ENCODE results near the gene CCDC183. TPM values are rescaled to one million over a fixed set of nuclear protein-coding genes. Genes with fewer than 3 reads are reported as not detected.

Gene CCDC183
- total and polyA plus RNA-seq, 10 of the 15 experiments (the other 5 are each of a cell fraction or from before 2014, with no cell fraction given), result 0.04 to 1.2 (median 0.55) TPM; not detected in 5

- RAD21 ChIA-PET (ENCODE audit: unreplicated experiment), result interaction anchor here (1.0 to 1.5 kb wide), 3 partner anchors 10 to 236 kb away, joined by 3 to 6 read pairs (median 4); no protein-coding TSS in a partner anchor
- Histone ChIP-seq H3K79me2 (ENCODE audit: control insufficient read depth, insufficient read depth, low read length) (no peaks in the 10 kb centered on the region), H3K4me1 (ENCODE audit: control insufficient read depth, insufficient read depth, low read length) (peaks cover 12% of the 10 kb centered on the region; the same call in 1 of the 2 replicates), H3K36me3 (ENCODE audit: control insufficient read depth in 2 of 2, insufficient read depth in 2 of 2, low read length in 1 of 2) (no peaks in the 10 kb centered on the region), H3K9ac (ENCODE audit: control insufficient read depth, insufficient read depth, low read length) (peak overlapping the region; percentile 27; the same call in 1 of the 2 replicates), H4K20me1 (ENCODE audit: control insufficient read depth, insufficient read depth) (no peaks in the 10 kb centered on the region), H3K4me3 (peak overlapping the region; percentile 67; the same call in 1 of the 2 replicates), H3K9me3 (replicated peaks; ENCODE audit: control insufficient read depth, insufficient read depth, low read length) (no peaks in the 10 kb centered on the region), H3K4me2 (ENCODE audit: control insufficient read depth, insufficient read depth) (peak overlapping the region; percentile 91), H2AFZ (ENCODE audit: control insufficient read depth, low read depth, low read length) (peak overlapping the region; percentile 83), H3K27ac (ENCODE audit: control insufficient read depth, insufficient read depth) (no peak overlapping the region), H3K27me3 (replicated peaks in 1 of 2; ENCODE audit: control insufficient read depth in 2 of 2, insufficient read depth in 2 of 2, low read length in 1 of 2) (no peaks in the 10 kb centered on the region)
- intact Hi-C loops (cut with micrococcal nuclease; ENCODE audit: unreplicated experiment) (loop anchor here (10.0 kb wide), 2 partner anchors 85 to 145 kb away; partner anchors contain the start of genes C8G, FBXW5 and TRAF2), in situ Hi-C loops (cut with MboI) (loop anchor here (5.0 kb wide), 1 partner anchor 237 kb away; no protein-coding TSS in a partner anchor)
- no TSS peak for BruUV-seq (replicated peaks)
- CTCF ChIA-PET, result interaction anchor here (0.7 to 1.2 kb wide), 6 partner anchors 8 to 268 kb away, joined by 3 to 5 read pairs (median 4); no protein-coding TSS in a partner anchor
- TF ChIP-seq BHLHE40 (IDR thresholded peaks at IDR 0.05; ENCODE audit: borderline replicate concordance in 1 of 2, low read depth in 2 of 2, low read length in 1 of 2) (peak; percentile 43 to 81; a peak in 2 of 4 replicates), HDAC2 (IDR thresholded peaks at IDR 0.05) (no peak), TCF12 (IDR thresholded peaks at IDR 0.05; ENCODE audit: low read depth, low read length) (peak; percentile 73), YY1 (IDR thresholded peaks at IDR 0.05; ENCODE audit: low read depth, low read length) (peak; percentile 43; the same call in 1 of the 2 replicates), EGR1 (IDR thresholded peaks at IDR 0.05; ENCODE audit: borderline replicate concordance in 1 of 2, low read depth in 2 of 2, low read length in 2 of 2) (0 out of 3 replicates have a peak, but pooled peaks of 1 of the 2 experiments have one; percentile 4), ZBTB40 (IDR thresholded peaks at IDR 0.05; ENCODE audit: borderline replicate concordance) (no peak), ZNF217 (IDR thresholded peaks at IDR 0.05) (no peak), IKZF1 (conservative IDR thresholded peaks at IDR 0.05) (no peak), TCF3 (IDR thresholded peaks at IDR 0.05; ENCODE audit: borderline replicate concordance, insufficient read depth, low read depth, low read length) (0 out of 2 replicates have a peak, but pooled peaks have one; percentile 18), MEF2B (IDR thresholded peaks at IDR 0.05; ENCODE audit: partially characterized antibody, poor library complexity, severe bottlenecking) (peak; percentile 76), POLR2A (IDR thresholded peaks at IDR 0.05; ENCODE audit: low read depth, low read length) (peak; percentile 68)
- 2% methylated on average over 47 of the region's 63 CpGs for WGBS (ENCODE audit: insufficient coverage, insufficient replicate concordance, low lambda C conversion rate, missing lambda C conversion rate)
- no peak for DNase-seq (ENCODE audit: low read depth, low spot score)
- ATAC-seq, result peak; percentile 81
- peak; percentile 84 for FAIRE-seq
- SMC1A ChIA-PET (ENCODE audit: uncharacterized antibody, unreplicated experiment), result no interaction called here
- POLR2A ChIA-PET, result interaction anchor here (0.5 to 1.0 kb wide), 3 partner anchors 8 to 12 kb away, joined by 3 read pairs; no protein-coding TSS in a partner anchor
These were observed 3.9 kb downstream of the CCDC183 start for GRCh38 chr9:136799854-136800657.
